Mesendoderm (in vitro differentiated cells): ENCODE results near the gene KCNH4.
A peak's percentile ranks its signal among the peaks of the same experiment; 100 is the strongest.

Experiments used
- DNase-seq: peaks from one replicate; pipeline ENCODE4 v3.0.0; 2013
- H2AK5ac ChIP-seq: 2 replicates; pipeline ENCODE4 v1.6.1; 2013; ENCODE audit warnings: low read length, inconsistent platforms
- H2BK120ac ChIP-seq: 2 replicates; pipeline ENCODE4 v1.6.1; 2013; ENCODE audit warnings: low read depth, mild to moderate bottlenecking, low read length, moderate library complexity, mixed read lengths
- H2BK15ac ChIP-seq: replicated peaks from 2 replicates; pipeline ENCODE4 v1.6.1; 2013; ENCODE audit warnings: low read depth, mild to moderate bottlenecking, moderate library complexity
- H2BK5ac ChIP-seq: 2 replicates; pipeline ENCODE4 v1.6.1; 2013; ENCODE audit warnings: low read length, inconsistent platforms
- H3K18ac ChIP-seq: 2 replicates; pipeline ENCODE4 v1.6.1; 2013; ENCODE audit warnings: mild to moderate bottlenecking, low read length, mixed read lengths
- H3K23ac ChIP-seq: one replicate; pipeline ENCODE4 v1.6.1; 2013; ENCODE audit warnings: low read length
- H3K27ac ChIP-seq: 2 replicates; pipeline ENCODE4 v1.5.1; 2013; ENCODE audit warnings: low read depth, mild to moderate bottlenecking, inconsistent platforms, low read length, moderate library complexity
- H3K27me3 ChIP-seq: 2 replicates; pipeline ENCODE4 v1.6.1; 2013; ENCODE audit warnings: low read length, control low read depth, mild to moderate bottlenecking, inconsistent platforms; ENCODE audit not compliant: insufficient read depth, poor library complexity
- H3K36me3 ChIP-seq: 2 replicates; pipeline ENCODE4 v1.6.1; 2013; ENCODE audit warnings: low read length, inconsistent platforms; ENCODE audit not compliant: control insufficient read depth, insufficient read depth
- H3K4ac ChIP-seq: one replicate; pipeline ENCODE4 v1.6.1; 2013; ENCODE audit warnings: low read depth, mild to moderate bottlenecking, low read length, moderate library complexity
- H3K4me1 ChIP-seq: 2 replicates; pipeline ENCODE4 v1.6.1; 2013; ENCODE audit warnings: low read depth, low read length, inconsistent platforms; ENCODE audit not compliant: control insufficient read depth
- H3K4me2 ChIP-seq: 2 replicates; pipeline ENCODE4 v1.6.1; 2013; ENCODE audit warnings: low read length
- H3K4me3 ChIP-seq: 2 replicates; pipeline ENCODE4 v1.5.1; 2013; ENCODE audit warnings: mild to moderate bottlenecking, low read length
- H3K56ac ChIP-seq: one replicate; pipeline ENCODE4 v1.6.1; 2013; ENCODE audit warnings: low read length
- H3K79me1 ChIP-seq: 2 replicates; pipeline ENCODE4 v1.6.1; 2013; ENCODE audit warnings: low read length, inconsistent platforms
- H3K79me2 ChIP-seq: 2 replicates; pipeline ENCODE4 v1.6.1; 2013; ENCODE audit warnings: mild to moderate bottlenecking, low read length; ENCODE audit not compliant: control insufficient read depth, insufficient read depth
- H3K9ac ChIP-seq: 2 replicates; pipeline ENCODE4 v1.6.1; 2013; ENCODE audit warnings: low read length, inconsistent platforms
- H4K5ac ChIP-seq: one replicate; pipeline ENCODE4 v1.6.1; 2013; ENCODE audit warnings: low read length
- H4K8ac ChIP-seq: one replicate; pipeline ENCODE4 v1.6.1; 2013; ENCODE audit warnings: low read depth, mild to moderate bottlenecking, control low read depth, low read length, moderate library complexity
- WGBS: extraction: QIAGEN DNeasy Blood & Tissue Kit; methylation state at CpG from one replicate; pipeline ENCODE4 v1.1.7; 2013; ENCODE audit warnings: low lambda C conversion rate, missing lambda C conversion rate; ENCODE audit not compliant: insufficient coverage; ENCODE audit errors: extremely low coverage; 5-methylcytosine and 5-hydroxymethylcytosine counted together

KCNH4 gene

DNA sequence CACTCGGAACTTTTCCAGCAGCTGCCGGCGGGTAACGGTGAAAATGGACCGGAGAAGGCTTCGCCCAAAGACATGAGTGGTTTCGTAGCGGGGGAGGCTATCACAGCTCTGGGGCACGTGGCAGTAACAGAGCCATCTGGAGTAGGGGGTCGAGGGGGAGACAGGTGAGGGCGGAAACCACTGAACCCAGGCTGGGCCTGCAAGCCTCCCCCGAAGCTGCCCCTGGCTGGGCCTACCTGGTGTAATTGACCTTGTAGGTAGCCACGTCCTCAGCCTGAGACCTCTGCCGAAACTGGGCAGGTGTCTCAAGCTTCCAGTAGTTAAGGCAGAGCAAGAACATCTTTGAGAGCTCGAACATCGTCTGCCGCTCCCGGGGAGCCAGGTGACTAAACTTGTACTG lies 61.6 kb downstream of the KCNH4 start:
- no peak overlapping the region for H4K5ac ChIP-seq
- H3K79me1 ChIP-seq: no peaks in the 10 kb centered on the region
- peaks cover 4% of the 10 kb centered on the region for H3K36me3 ChIP-seq
- H3K4ac ChIP-seq: no peak overlapping the region
- no peak overlapping the region for H3K4me3 ChIP-seq
- no peak overlapping the region for H2BK120ac ChIP-seq
- no peak overlapping the region for H2BK5ac ChIP-seq
- no peaks in the 10 kb centered on the region for H3K79me2 ChIP-seq
- H3K27me3 ChIP-seq: no peaks in the 10 kb centered on the region
- no peak overlapping the region for H3K9ac ChIP-seq
- no peak overlapping the region for H3K4me2 ChIP-seq
- no peak overlapping the region for H3K23ac ChIP-seq
- no CpG with 5 or more reads among the region's 18 CpGs for WGBS
- H4K8ac ChIP-seq: no peak overlapping the region
- DNase-seq: no peak
- no peak overlapping the region for H3K27ac ChIP-seq
- H3K18ac ChIP-seq: no peak overlapping the region
- H3K56ac ChIP-seq: no peak overlapping the region
- no peak overlapping the region for H2AK5ac ChIP-seq
- peaks cover 2% of the 10 kb centered on the region for H3K4me1 ChIP-seq
- H2BK15ac ChIP-seq: no peak overlapping the region

GRCh38 chr17:42118545-42118944 lies 62.4 kb downstream of the KCNH4 start:
- no peak overlapping the region for H3K18ac ChIP-seq
- peak; percentile 57 for DNase-seq
- no peak overlapping the region for H4K8ac ChIP-seq
- no peak overlapping the region for H2AK5ac ChIP-seq
- WGBS: no CpG with 5 or more reads among the region's 2 CpGs
- H3K79me1 ChIP-seq: no peaks in the 10 kb centered on the region
- no peaks in the 10 kb centered on the region for H3K79me2 ChIP-seq
- H2BK15ac ChIP-seq: no peak overlapping the region
- H3K9ac ChIP-seq: no peak overlapping the region
- peaks cover 2% of the 10 kb centered on the region for H3K4me1 ChIP-seq
- no peak overlapping the region for H2BK5ac ChIP-seq
- no peak overlapping the region for H3K27ac ChIP-seq
- H2BK120ac ChIP-seq: no peak overlapping the region
- no peak overlapping the region for H4K5ac ChIP-seq
- peaks cover 4% of the 10 kb centered on the region for H3K36me3 ChIP-seq
- H3K23ac ChIP-seq: no peak overlapping the region
- H3K4me2 ChIP-seq: no peak overlapping the region
- H3K4ac ChIP-seq: no peak overlapping the region
- H3K27me3 ChIP-seq: no peaks in the 10 kb centered on the region
- no peak overlapping the region for H3K4me3 ChIP-seq
- H3K56ac ChIP-seq: no peak overlapping the region

GRCh38 chr17:42118126-42118510 lies 62.8 kb downstream of the KCNH4 start:
- Histone ChIP-seq H3K56ac (no peak overlapping the region), H3K79me2 (no peaks in the 10 kb centered on the region), H3K79me1 (no peaks in the 10 kb centered on the region), H3K4me2 (no peak overlapping the region), H2BK15ac (no peak overlapping the region), H3K36me3 (peaks cover 4% of the 10 kb centered on the region), H3K23ac (no peak overlapping the region), H2AK5ac (no peak overlapping the region), H3K4me1 (peaks cover 2% of the 10 kb centered on the region), H2BK120ac (no peak overlapping the region), H3K27ac (no peak overlapping the region), H3K4me3 (no peak overlapping the region), H3K18ac (no peak overlapping the region), H4K8ac (no peak overlapping the region), H3K9ac (no peak overlapping the region), H3K27me3 (no peaks in the 10 kb centered on the region), H4K5ac (no peak overlapping the region), H2BK5ac (no peak overlapping the region), H3K4ac (no peak overlapping the region)
- DNase-seq: no peak
- no CpG with 5 or more reads among the region's 4 CpGs for WGBS

DNA sequence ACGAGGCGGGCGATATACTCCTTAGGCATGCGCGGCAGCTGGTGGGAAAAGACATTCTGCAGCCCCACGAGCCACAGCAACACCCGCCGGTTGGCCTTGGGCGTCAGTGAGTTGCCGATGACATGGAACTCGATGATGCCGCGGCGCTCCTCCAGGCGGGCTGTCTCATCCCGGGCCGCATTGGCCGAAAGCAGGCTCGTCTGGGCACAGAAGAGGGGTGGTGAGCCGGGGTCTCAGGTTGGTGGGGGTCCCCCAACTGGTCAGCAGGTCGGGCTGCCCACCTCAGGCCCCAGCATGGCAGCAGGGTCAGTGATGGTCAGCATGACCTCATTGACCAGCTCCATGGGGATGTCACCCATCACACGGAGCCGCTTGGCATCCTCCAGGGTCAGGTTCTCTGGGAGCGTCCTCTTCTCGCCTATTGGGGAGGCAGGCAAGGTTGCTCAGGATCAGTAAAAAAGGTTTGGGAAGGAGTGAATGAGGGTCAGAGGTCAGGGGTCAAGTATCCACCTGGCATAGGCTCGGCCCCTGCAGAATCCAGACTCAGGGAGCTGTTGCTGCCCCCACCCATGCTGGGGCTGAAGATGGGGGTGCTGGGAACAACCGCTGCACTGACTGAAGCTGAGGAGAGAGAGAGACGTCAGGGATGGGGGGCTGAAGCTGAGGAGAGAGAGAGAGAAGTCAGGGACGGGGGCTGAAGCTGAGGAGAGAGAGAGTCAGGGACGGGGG lies 63.4 kb downstream of the KCNH4 start:
- no peak overlapping the region for H4K5ac ChIP-seq

DNA sequence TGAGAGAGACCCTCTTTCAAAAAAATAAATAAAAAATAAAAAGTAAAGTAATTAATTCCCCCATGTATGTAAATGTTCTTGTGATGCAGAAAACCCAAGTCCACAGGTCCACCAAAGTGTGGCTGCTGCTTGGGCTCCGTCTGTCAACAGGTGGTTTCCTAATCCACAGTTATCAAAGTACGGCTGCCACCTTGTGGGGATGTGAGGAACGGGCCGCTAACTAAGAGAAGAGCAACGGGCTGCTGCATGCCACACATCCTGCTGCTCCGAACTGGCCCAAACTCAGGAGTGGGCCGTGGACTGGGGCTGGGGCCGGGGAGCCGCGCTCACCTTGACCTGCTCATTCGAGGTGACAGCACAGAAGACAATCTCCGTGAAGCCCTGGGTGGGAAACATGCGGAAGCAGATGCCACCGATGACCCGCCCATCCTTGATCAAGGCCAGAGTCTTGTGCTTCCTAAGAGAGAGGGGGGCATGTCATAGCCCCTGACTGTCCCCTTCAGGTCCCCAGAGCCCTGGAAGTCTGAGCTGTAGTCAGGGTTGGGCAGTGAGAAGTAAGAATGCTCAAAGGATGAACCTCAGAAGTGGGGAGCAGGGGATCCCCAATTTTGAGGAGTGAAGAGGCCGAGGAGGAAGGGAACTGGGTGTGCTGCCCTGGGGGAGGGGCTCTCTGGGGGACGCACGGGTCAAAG lies 64.1 kb downstream of the KCNH4 start:
- H2BK120ac ChIP-seq: no peak overlapping the region
- no peak overlapping the region for H3K4me3 ChIP-seq
- peak; percentile 87 for DNase-seq
- H2BK5ac ChIP-seq: no peak overlapping the region
- H3K18ac ChIP-seq: no peak overlapping the region
- H4K8ac ChIP-seq: no peak overlapping the region
- H2AK5ac ChIP-seq: no peak overlapping the region
- peaks cover 2% of the 10 kb centered on the region for H3K4me1 ChIP-seq
- H3K56ac ChIP-seq: no peak overlapping the region
- H3K79me1 ChIP-seq: no peaks in the 10 kb centered on the region
- H3K4me2 ChIP-seq: no peak overlapping the region
- no peak overlapping the region for H3K27ac ChIP-seq
- H3K27me3 ChIP-seq: no peaks in the 10 kb centered on the region
- no CpG with 5 or more reads among the region's 18 CpGs for WGBS
- no peaks in the 10 kb centered on the region for H3K79me2 ChIP-seq
- H3K36me3 ChIP-seq: peaks cover 4% of the 10 kb centered on the region
- no peak overlapping the region for H3K9ac ChIP-seq
- H2BK15ac ChIP-seq: no peak overlapping the region
- no peak overlapping the region for H4K5ac ChIP-seq
- H3K23ac ChIP-seq: no peak overlapping the region
- no peak overlapping the region for H3K4ac ChIP-seq

More for the DNA sequence above, 63.4 kb downstream of the KCNH4 start:
- H2BK5ac ChIP-seq: no peak overlapping the region
- WGBS: no CpG with 5 or more reads among the region's 30 CpGs
- no peak overlapping the region for H3K23ac ChIP-seq
- H2BK15ac ChIP-seq: no peak overlapping the region
- no peak overlapping the region for H2AK5ac ChIP-seq
- H3K79me2 ChIP-seq: no peaks in the 10 kb centered on the region
- no peak overlapping the region for H3K18ac ChIP-seq
- no peak overlapping the region for H3K9ac ChIP-seq
- DNase-seq: no peak
- peaks cover 2% of the 10 kb centered on the region for H3K4me1 ChIP-seq
- no peak overlapping the region for H3K4me3 ChIP-seq
- H3K56ac ChIP-seq: no peak overlapping the region
- no peaks in the 10 kb centered on the region for H3K27me3 ChIP-seq
- peaks cover 4% of the 10 kb centered on the region for H3K36me3 ChIP-seq
- H4K8ac ChIP-seq: no peak overlapping the region
- no peak overlapping the region for H3K4me2 ChIP-seq
- no peak overlapping the region for H2BK120ac ChIP-seq
- no peak overlapping the region for H3K27ac ChIP-seq
- H3K4ac ChIP-seq: no peak overlapping the region
- H3K79me1 ChIP-seq: no peaks in the 10 kb centered on the region
